MM.1S (cell line): ENCODE results near the gene TELO2.

Experiments used
- DNase-seq: peaks from one replicate; pipeline ENCODE4 v3.0.0-alpha.2; 2015
- H2AFZ ChIP-seq: fragments of 300-600 bp; sonication (generic); 2 replicates; pipeline ENCODE4 v1.6.0; 2016; ENCODE audit warnings: antibody characterized with exemption, low read length
- H3F3A ChIP-seq: fragments of 300-600 bp; sonication (generic); 2 replicates; pipeline ENCODE4 v1.6.1; 2016; ENCODE audit warnings: mild to moderate bottlenecking, antibody characterized with exemption, low read length, moderate library complexity, mixed read lengths; ENCODE audit not compliant: insufficient read depth
- H3K27ac ChIP-seq: fragments of 300-600 bp; sonication (generic); 2 replicates; pipeline ENCODE4 v1.5.1; 2016; ENCODE audit warnings: mild to moderate bottlenecking, low read length
- H3K27me3 ChIP-seq: fragments of 300-600 bp; sonication (generic); replicated peaks from 2 replicates; pipeline ENCODE4 v1.6.0; 2016; ENCODE audit warnings: low read length; ENCODE audit not compliant: insufficient read depth
- H3K36me3 ChIP-seq: fragments of 300-600 bp; sonication (generic); replicated peaks from 2 replicates; pipeline ENCODE4 v1.6.1; 2016; ENCODE audit warnings: mild to moderate bottlenecking, low read length, mixed read lengths; ENCODE audit not compliant: insufficient read depth
- H3K4me1 ChIP-seq: fragments of 300-600 bp; sonication (generic); 2 replicates; pipeline ENCODE4 v1.6.1; 2016; ENCODE audit warnings: low read length, mixed read lengths
- H3K4me2 ChIP-seq: fragments of 300-600 bp; sonication (generic); 2 replicates; pipeline ENCODE4 v1.6.0; 2016; ENCODE audit warnings: low read depth, low read length
- H3K4me3 ChIP-seq: fragments of 300-600 bp; sonication (generic); 2 replicates; pipeline ENCODE4 v1.5.1; 2016; ENCODE audit warnings: low read length, mixed read lengths
- H3K79me2 ChIP-seq: fragments of 300-600 bp; sonication (generic); 2 replicates; pipeline ENCODE4 v1.6.1; 2016; ENCODE audit warnings: mixed run types, low read length, mixed read lengths
- H3K9ac ChIP-seq: fragments of 300-600 bp; sonication (generic); 2 replicates; pipeline ENCODE4 v1.6.1; 2016; ENCODE audit warnings: low read length, mixed read lengths
- H3K9me2 ChIP-seq: fragments of 300-600 bp; sonication (generic); replicated peaks from 2 replicates; pipeline ENCODE4 v1.6.1; 2016; ENCODE audit warnings: mild to moderate bottlenecking, low read length, mixed read lengths; ENCODE audit not compliant: insufficient read depth
- H3K9me3 ChIP-seq: fragments of 300-600 bp; sonication (generic); replicated peaks from 2 replicates; pipeline ENCODE4 v1.6.1; 2016; ENCODE audit warnings: mild to moderate bottlenecking, low read length, mixed read lengths; ENCODE audit not compliant: insufficient read depth
- H4K20me1 ChIP-seq: fragments of 300-600 bp; sonication (generic); 2 replicates; pipeline ENCODE4 v1.6.1; 2016; ENCODE audit warnings: mild to moderate bottlenecking, low read length, moderate library complexity, mixed read lengths; ENCODE audit not compliant: insufficient read depth
- CTCF ChIP-seq: fragments of 300-600 bp; sonication (generic); IDR thresholded peaks from 2 replicates; pipeline ENCODE4 v1.5.1; 2016; ENCODE audit warnings: antibody characterized with exemption, low read length, mixed read lengths
- EZH2 ChIP-seq: fragments of 300-600 bp; sonication (generic); optimal IDR thresholded peaks from 2 replicates; pipeline ENCODE3; 2017; ENCODE audit warnings: low read depth, mild to moderate bottlenecking, antibody characterized with exemption, low read length, mixed read lengths
- EZH2phosphoT487 ChIP-seq: fragments of 300-600 bp; sonication (generic); IDR thresholded peaks from 2 replicates; pipeline ENCODE4 v1.6.1; 2018; ENCODE audit warnings: antibody characterized with exemption, low read length

TELO2 gene

GRCh38 chr16:1450218-1450617 lies 42.9 kb upstream of the TELO2 start:
- H3K4me2 ChIP-seq: no peak overlapping the region
- H3K27me3 ChIP-seq: no peaks in the 10 kb centered on the region
- TF ChIP-seq EZH2phosphoT487: no peak
- TF ChIP-seq CTCF: no peak
- TF ChIP-seq EZH2: no peak
- no peaks in the 10 kb centered on the region for H4K20me1 ChIP-seq
- no peak overlapping the region for H3K4me3 ChIP-seq
- no peaks in the 10 kb centered on the region for H3K36me3 ChIP-seq
- DNase-seq: no peak
- no peak overlapping the region for H2AFZ ChIP-seq
- H3K9me3 ChIP-seq: no peaks in the 10 kb centered on the region
- H3K79me2 ChIP-seq: no peaks in the 10 kb centered on the region
- no peak overlapping the region for H3K9ac ChIP-seq
- no peaks in the 10 kb centered on the region for H3F3A ChIP-seq
- H3K9me2 ChIP-seq: no peaks in the 10 kb centered on the region
- H3K27ac ChIP-seq: no peak overlapping the region
- no peaks in the 10 kb centered on the region for H3K4me1 ChIP-seq

GRCh38 chr16:1450841-1451240 lies 42.3 kb upstream of the TELO2 start:
- H3K27ac ChIP-seq: no peak overlapping the region
- no peaks in the 10 kb centered on the region for H4K20me1 ChIP-seq
- no peak overlapping the region for H3K4me2 ChIP-seq
- DNase-seq: no peak
- no peaks in the 10 kb centered on the region for H3K79me2 ChIP-seq
- H3K27me3 ChIP-seq: no peaks in the 10 kb centered on the region
- H3K9me3 ChIP-seq: no peaks in the 10 kb centered on the region
- no peak overlapping the region for H2AFZ ChIP-seq
- no peaks in the 10 kb centered on the region for H3K4me1 ChIP-seq
- H3K9ac ChIP-seq: no peak overlapping the region
- H3K9me2 ChIP-seq: no peaks in the 10 kb centered on the region
- H3K36me3 ChIP-seq: no peaks in the 10 kb centered on the region
- TF ChIP-seq EZH2phosphoT487 (no peak), CTCF (no peak), EZH2 (no peak)
- no peaks in the 10 kb centered on the region for H3F3A ChIP-seq
- H3K4me3 ChIP-seq: no peak overlapping the region

DNA sequence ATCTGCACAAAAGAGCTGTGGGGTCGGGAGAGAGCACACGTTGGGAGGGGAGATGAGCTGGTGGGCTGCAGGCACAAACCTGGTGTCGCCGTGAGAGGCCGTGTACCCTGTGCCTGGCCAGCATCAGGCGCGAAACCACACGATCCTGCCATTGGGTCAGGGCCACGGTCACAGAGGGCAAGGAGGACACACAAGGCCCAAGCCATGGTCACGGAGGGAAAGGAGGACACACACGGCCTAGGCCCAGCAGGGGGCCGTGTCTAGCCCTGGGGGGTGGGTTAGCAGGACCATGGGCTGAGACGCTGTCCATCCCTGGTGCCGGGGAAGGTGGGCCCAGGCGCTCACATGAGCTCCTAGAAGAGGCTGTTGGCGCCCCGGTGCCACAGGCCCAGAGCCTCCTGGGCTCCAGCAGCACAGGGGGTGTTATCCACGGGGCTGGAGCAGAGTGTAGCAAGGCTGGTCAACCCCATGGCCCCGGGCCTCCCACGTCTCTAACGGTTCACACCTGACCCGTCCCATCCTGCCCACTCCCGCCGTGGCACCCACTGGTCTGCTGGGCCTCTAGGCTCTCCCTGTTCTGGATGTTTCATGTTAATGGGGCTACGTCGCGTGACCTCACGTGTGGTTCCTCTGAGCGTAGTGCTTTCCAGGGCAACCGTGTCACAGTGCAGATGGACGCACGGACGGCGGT lies 41.3 kb upstream of the TELO2 start:
- H3K36me3 ChIP-seq: no peaks in the 10 kb centered on the region
- no peak overlapping the region for H3K4me2 ChIP-seq
- H3K4me1 ChIP-seq: no peaks in the 10 kb centered on the region
- no peak overlapping the region for H3K9ac ChIP-seq
- no peaks in the 10 kb centered on the region for H3K27me3 ChIP-seq
- no peak overlapping the region for H3K4me3 ChIP-seq
- H3K9me2 ChIP-seq: no peaks in the 10 kb centered on the region
- H4K20me1 ChIP-seq: no peaks in the 10 kb centered on the region
- H3K79me2 ChIP-seq: no peaks in the 10 kb centered on the region
- DNase-seq: no peak
- no peak overlapping the region for H3K27ac ChIP-seq
- no peaks in the 10 kb centered on the region for H3F3A ChIP-seq
- H2AFZ ChIP-seq: no peak overlapping the region
- TF ChIP-seq EZH2: no peak
- no peaks in the 10 kb centered on the region for H3K9me3 ChIP-seq

GRCh38 chr16:1452530-1452929 lies 40.6 kb upstream of the TELO2 start:
- Histone ChIP-seq H3K9ac (no peak overlapping the region), H3K27me3 (no peaks in the 10 kb centered on the region), H3K9me3 (no peaks in the 10 kb centered on the region), H3K4me2 (no peak overlapping the region), H3K4me1 (no peaks in the 10 kb centered on the region), H3F3A (no peaks in the 10 kb centered on the region), H3K9me2 (no peaks in the 10 kb centered on the region), H4K20me1 (no peaks in the 10 kb centered on the region), H3K4me3 (no peak overlapping the region), H3K36me3 (no peaks in the 10 kb centered on the region), H3K79me2 (no peaks in the 10 kb centered on the region), H2AFZ (no peak overlapping the region), H3K27ac (no peak overlapping the region)
- no peak for DNase-seq
- TF ChIP-seq EZH2 (no peak), CTCF (no peak), EZH2phosphoT487 (no peak)
